Lower leg skin (tissue), 3 donors: ENCODE measurements around the gene ILDR2.

ENCODE experiments used
- POLR2A ChIP-seq, 2 donors: fragments of 450-650 bp; IDR thresholded peaks; one replicate each; pipeline ENCODE4 v1.6.1; 2016 to 2017; ENCODE audit warnings: antibody characterized with exemption in 2 of 2, mild to moderate bottlenecking in 1 of 2, moderate library complexity in 1 of 2
- TF ChIP-seq, protein P1 (sequence below), 3 donors: fragments of 450-650 bp; IDR thresholded peaks; one replicate each; pipeline ENCODE4 v1.5.1; 2016; ENCODE audit warnings: antibody characterized with exemption in 3 of 3, mild to moderate bottlenecking in 3 of 3, moderate library complexity in 2 of 3

DNA sequence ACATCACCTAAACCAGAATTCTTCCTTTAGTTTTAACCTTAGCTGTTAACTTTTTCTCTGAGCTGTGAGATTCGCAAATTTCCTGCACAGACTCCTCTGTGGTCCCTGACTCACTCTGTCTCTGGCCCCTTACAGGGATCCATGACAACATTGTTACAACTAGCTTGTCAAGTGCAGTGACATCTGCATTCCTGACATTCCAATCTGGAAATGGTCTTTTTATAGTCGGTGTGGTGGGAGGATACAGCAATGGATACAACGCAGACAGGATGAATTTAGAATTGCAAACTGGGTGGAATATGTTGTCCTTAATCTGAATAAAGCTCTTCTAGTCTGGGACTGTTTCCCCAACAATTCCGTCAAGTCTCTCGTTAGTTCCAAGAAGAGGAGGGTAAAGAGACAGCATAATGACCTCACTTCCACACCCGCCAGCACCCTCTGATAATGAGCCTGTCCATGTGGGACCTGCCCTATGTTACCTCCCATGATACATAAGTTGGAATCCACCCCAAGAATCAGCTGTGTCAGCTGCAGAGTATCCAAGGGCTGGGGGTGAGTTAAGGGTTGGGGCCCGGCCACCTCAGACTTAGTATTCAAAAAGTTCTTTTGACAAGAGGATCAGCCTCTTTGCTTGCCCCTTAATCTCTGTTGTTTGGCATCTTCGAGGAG lies 49.4 kb downstream of the ILDR2 start:
- no peak for TF ChIP-seq POLR2A (IDR thresholded peaks at IDR 0.05)
- TF ChIP-seq, protein P1, sequence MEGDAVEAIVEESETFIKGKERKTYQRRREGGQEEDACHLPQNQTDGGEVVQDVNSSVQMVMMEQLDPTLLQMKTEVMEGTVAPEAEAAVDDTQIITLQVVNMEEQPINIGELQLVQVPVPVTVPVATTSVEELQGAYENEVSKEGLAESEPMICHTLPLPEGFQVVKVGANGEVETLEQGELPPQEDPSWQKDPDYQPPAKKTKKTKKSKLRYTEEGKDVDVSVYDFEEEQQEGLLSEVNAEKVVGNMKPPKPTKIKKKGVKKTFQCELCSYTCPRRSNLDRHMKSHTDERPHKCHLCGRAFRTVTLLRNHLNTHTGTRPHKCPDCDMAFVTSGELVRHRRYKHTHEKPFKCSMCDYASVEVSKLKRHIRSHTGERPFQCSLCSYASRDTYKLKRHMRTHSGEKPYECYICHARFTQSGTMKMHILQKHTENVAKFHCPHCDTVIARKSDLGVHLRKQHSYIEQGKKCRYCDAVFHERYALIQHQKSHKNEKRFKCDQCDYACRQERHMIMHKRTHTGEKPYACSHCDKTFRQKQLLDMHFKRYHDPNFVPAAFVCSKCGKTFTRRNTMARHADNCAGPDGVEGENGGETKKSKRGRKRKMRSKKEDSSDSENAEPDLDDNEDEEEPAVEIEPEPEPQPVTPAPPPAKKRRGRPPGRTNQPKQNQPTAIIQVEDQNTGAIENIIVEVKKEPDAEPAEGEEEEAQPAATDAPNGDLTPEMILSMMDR (IDR thresholded peaks at IDR 0.05): no peak
